HCT116 (cell line): ENCODE measurements around the gene PTX4. TPM values are rescaled to one million over a fixed set of nuclear protein-coding genes. Genes with fewer than 3 reads are reported as not detected.

Experiments used
- ATAC-seq: fragments of 200-7000 bp; cut with Tn5 transposase; 2 replicates; pipeline ENCODE4 v1.9.1; 2020; ENCODE audit warnings: mild to moderate bottlenecking, moderate library complexity
- BruUV-seq: library from RNA; stranded (reverse); fragments of 400-500 nt; replicated peaks from 2 replicates; lab custom pipeline; 2021; lab: Mats Ljungman, UMichigan
- CTCF ChIA-PET: fragments of 300-600 bp; sonication (Branson Sonifier 250); formaldehyde crosslinking; loops from one replicate; lab custom pipeline; 2021; ENCODE audit warnings: antibody characterized with exemption; lab: Charles Lee
- POLR2A ChIA-PET: fragments of 300-600, 350-600 bp; sonication (Branson Sonifier 250); formaldehyde crosslinking; loops from one replicate; lab custom pipeline; 2021; ENCODE audit warnings: antibody characterized with exemption; lab: Charles Lee
- RAD21 ChIA-PET, 2 experiments: fragments of 300-600 bp; sonication (Branson Sonifier 250); formaldehyde crosslinking; loops; one replicate each; lab custom pipeline; 2023; ENCODE audit warnings: low total read pairs in 2 of 2; ENCODE audit not compliant: uncharacterized antibody in 2 of 2, unreplicated experiment in 2 of 2, low non-redundant PET in 1 of 2; lab: Charles Lee
- DNase-seq: peaks from one replicate; pipeline ENCODE4 v3.0.0-alpha.2; 2010; ENCODE audit warnings: low read depth, low spot score
- H2AFZ ChIP-seq: fragments of 200-600 bp; shearing (Covaris generic), sonication (generic); 2 replicates; pipeline ENCODE4 v1.6.1; 2017; ENCODE audit warnings: low read depth, mixed run types, mixed read lengths, antibody characterized with exemption, low read length; ENCODE audit not compliant: poor library complexity, severe bottlenecking
- H3K27ac ChIP-seq: 2 replicates; pipeline ENCODE4 v1.5.1; 2012; ENCODE audit warnings: low read depth, low read length
- H3K27me3 ChIP-seq: fragments of 200-600 bp; sonication (generic); 2 replicates; pipeline ENCODE4 v1.6.1; 2016; ENCODE audit warnings: mixed run types, low read length, mixed read lengths; ENCODE audit not compliant: insufficient read depth
- H3K36me3 ChIP-seq, 2 experiments: fragments of 200-500 bp in 1 of 2; fragments of 200-600 bp in 1 of 2; sonication (Bioruptor generic) in 1 of 2; sonication (generic) in 1 of 2; 2 replicates each; pipeline versions ENCODE4 v1.5.1 to v1.6.1; 2014 to 2016; ENCODE audit warnings: low read length in 2 of 2, inconsistent platforms in 1 of 2, mixed read lengths in 1 of 2, mixed run types in 1 of 2; ENCODE audit not compliant: insufficient read depth in 2 of 2, control insufficient read depth in 1 of 2
- H3K4me1 ChIP-seq, 2 experiments: fragments of 200-600 bp in 1 of 2; sonication (generic) in 1 of 2; 2 replicates each; pipeline versions ENCODE4 v1.5.1 to v1.6.1; 2012 to 2017; ENCODE audit warnings: low read length in 2 of 2, inconsistent platforms in 1 of 2, mild to moderate bottlenecking in 1 of 2, mixed read lengths in 1 of 2, mixed run types in 1 of 2, moderate library complexity in 1 of 2; ENCODE audit not compliant: insufficient read depth in 2 of 2, control insufficient read depth in 1 of 2
- H3K4me2 ChIP-seq: fragments of 200-600 bp; sonication (generic); 2 replicates; pipeline ENCODE4 v1.6.1; 2017; ENCODE audit warnings: mixed run types, low read length, mixed read lengths
- H3K4me3 ChIP-seq, 2 experiments: fragments of 200-600 bp in 1 of 2; sonication (generic) in 1 of 2; replicated peaks in 1 of 2; 2 replicates each; pipeline ENCODE4 v1.5.1; 2011 to 2016; ENCODE audit warnings: low read length in 2 of 2, control low read depth in 1 of 2, low read depth in 1 of 2, mild to moderate bottlenecking in 1 of 2, mixed read lengths in 1 of 2, mixed run types in 1 of 2
- H3K79me2 ChIP-seq: fragments of 200-600 bp; sonication (generic); 2 replicates; pipeline ENCODE4 v1.6.1; 2017; ENCODE audit warnings: mild to moderate bottlenecking, mixed run types, low read length, moderate library complexity, mixed read lengths; ENCODE audit not compliant: insufficient read depth
- H3K9ac ChIP-seq: fragments of 200-600 bp; sonication (generic); 2 replicates; pipeline ENCODE4 v1.6.1; 2016; ENCODE audit warnings: low read length, mixed read lengths
- H3K9me2 ChIP-seq: fragments of 200-600 bp; sonication (generic), shearing (Covaris generic); 2 replicates; pipeline ENCODE4 v1.6.1; 2017; ENCODE audit warnings: mixed run types, mild to moderate bottlenecking, moderate library complexity; ENCODE audit not compliant: insufficient read depth
- H3K9me3 ChIP-seq, 2 experiments: fragments of 200-500 bp in 1 of 2; fragments of 200-600 bp in 1 of 2; sonication (Bioruptor generic) in 1 of 2; sonication (generic) in 1 of 2; 2 replicates each; pipeline ENCODE4 v1.6.1; 2014 to 2017; ENCODE audit warnings: low read length in 2 of 2, mixed read lengths in 2 of 2, inconsistent platforms in 1 of 2, low read depth in 1 of 2, mild to moderate bottlenecking in 1 of 2, mixed run types in 1 of 2, moderate library complexity in 1 of 2; ENCODE audit not compliant: control insufficient read depth in 1 of 2, insufficient read depth in 1 of 2
- H4K20me1 ChIP-seq: fragments of 200-600 bp; sonication (generic), shearing (Covaris generic); 2 replicates; pipeline ENCODE4 v1.6.1; 2017; ENCODE audit warnings: mixed run types, mild to moderate bottlenecking, moderate library complexity; ENCODE audit not compliant: insufficient read depth
- CBX3 ChIP-seq: IDR thresholded peaks from 2 replicates; pipeline ENCODE4 v1.6.1; 2012; ENCODE audit warnings: low read depth
- CEBPB ChIP-seq: IDR thresholded peaks from 2 replicates; pipeline ENCODE4 v1.6.1; 2012; ENCODE audit warnings: low read depth
- ELF1 ChIP-seq: IDR thresholded peaks from 2 replicates; pipeline ENCODE4 v1.6.1; 2012; ENCODE audit warnings: low read depth, borderline replicate concordance
- EZH2 ChIP-seq: fragments of 200-600 bp; sonication (generic); IDR thresholded peaks from 2 replicates; pipeline ENCODE4 v1.6.1; 2017; ENCODE audit warnings: antibody characterized with exemption, mixed run types
- SP1 ChIP-seq: IDR thresholded peaks from 2 replicates; pipeline ENCODE4 v1.6.1; 2012; ENCODE audit warnings: low read depth
- SRF ChIP-seq: IDR thresholded peaks from 2 replicates; pipeline ENCODE4 v1.6.1; 2012; ENCODE audit warnings: low read depth
- YY1 ChIP-seq: IDR thresholded peaks from 2 replicates; pipeline ENCODE4 v1.6.1; 2011; ENCODE audit warnings: low read length, low read depth, moderate library complexity, mild to moderate bottlenecking; ENCODE audit not compliant: insufficient replicate concordance; ENCODE audit errors: extremely low read depth
- ZNF274 ChIP-seq: fragments of 200-500 bp; sonication (Bioruptor generic); IDR thresholded peaks from 2 replicates; pipeline ENCODE4 v1.6.1; 2014; ENCODE audit warnings: mild to moderate bottlenecking, low read depth, low read length, inconsistent platforms
- intact Hi-C: fragments of 100-400 bp; cut with micrococcal nuclease; formaldehyde crosslinking; loops from 2 replicates; pipeline ENCODE4 v1.10.0; 2022
- total RNA-seq: library from RNA; stranded (reverse); gene quantifications from one replicate; pipeline ENCODE4 v1.2.1, GENCODE V29; 2021; ENCODE audit not compliant: unreplicated experiment
- TF ChIP-seq, protein P1 (sequence below): IDR thresholded peaks from 2 replicates; pipeline ENCODE4 v1.6.1; 2012
- TF ChIP-seq, protein P2 (sequence below): IDR thresholded peaks from 2 replicates; pipeline ENCODE4 v1.6.1; 2012
- TF ChIP-seq, protein P3 (sequence below): IDR thresholded peaks from 2 replicates; pipeline ENCODE4 v1.6.1; 2012; ENCODE audit warnings: low read depth
- TF ChIP-seq, protein P4 (sequence below): IDR thresholded peaks from 2 replicates; pipeline ENCODE4 v1.6.1; 2011; ENCODE audit warnings: mild to moderate bottlenecking, low read length, moderate library complexity; ENCODE audit not compliant: insufficient replicate concordance; ENCODE audit errors: extremely low read depth

PTX4 gene
- total RNA-seq, 1 experiment from 2014 or later, result not detected

DNA sequence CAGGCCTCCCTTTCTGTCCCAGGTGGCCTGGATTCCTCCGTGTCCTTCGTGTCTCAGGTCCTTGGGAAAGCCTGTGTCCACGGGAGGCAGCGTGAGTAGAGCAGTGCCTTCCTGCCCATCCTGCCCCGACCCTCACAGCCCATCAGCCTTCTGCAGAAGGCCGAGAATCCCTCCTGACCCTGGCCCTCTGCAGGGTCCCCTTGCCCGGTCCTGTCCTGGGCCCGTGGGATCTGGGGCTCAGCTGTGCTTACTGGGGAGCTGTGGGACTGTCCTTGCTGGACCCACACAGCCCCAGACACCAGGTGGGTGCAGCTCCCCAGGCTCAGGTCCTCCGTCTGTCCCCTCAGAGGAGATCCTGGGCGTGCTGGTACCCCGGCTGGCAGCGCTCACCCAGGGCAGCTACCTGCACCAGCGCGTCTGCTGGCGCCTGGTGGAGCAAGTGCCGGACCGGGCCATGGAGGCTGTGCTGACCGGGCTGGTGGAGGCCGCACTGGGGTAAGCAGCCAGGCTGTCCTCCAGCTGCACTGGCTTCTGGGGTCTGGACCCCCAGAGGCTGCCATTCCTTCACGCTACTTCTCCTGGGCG is 8.4 kb upstream of the PTX4 start:
- Histone ChIP-seq H3K27ac (no peak overlapping the region), H3K9me3 (no peaks in the 10 kb centered on the region), H3K9ac (no peak overlapping the region), H3K9me2 (no peaks in the 10 kb centered on the region), H3K79me2 (peaks cover 38% of the 10 kb centered on the region), H3K27me3 (no peaks in the 10 kb centered on the region), H3K36me3 (peaks cover 10 to 42% of the 10 kb centered on the region in 2 experiments; a peak in 3 of 4 replicates), H2AFZ (no peak overlapping the region), H3K4me2 (no peak overlapping the region), H3K4me1 (peaks cover 10 to 17% of the 10 kb centered on the region in 2 experiments), H4K20me1 (no peaks in the 10 kb centered on the region), H3K4me3 (no peak overlapping the region)
- ATAC-seq (no peak), DNase-seq (no peak)
- ChIA-PET RAD21 (interaction anchor here in 1 of 2 experiments (0.6 kb wide), 1 partner anchor 267 kb away, joined by 3 read pairs; no protein-coding TSS in a partner anchor), CTCF (no interaction called here), POLR2A (interaction anchor here (0.7 kb wide), 1 partner anchor 41 kb away, joined by 3 read pairs; no protein-coding TSS in a partner anchor)
- TF ChIP-seq, protein P1, sequence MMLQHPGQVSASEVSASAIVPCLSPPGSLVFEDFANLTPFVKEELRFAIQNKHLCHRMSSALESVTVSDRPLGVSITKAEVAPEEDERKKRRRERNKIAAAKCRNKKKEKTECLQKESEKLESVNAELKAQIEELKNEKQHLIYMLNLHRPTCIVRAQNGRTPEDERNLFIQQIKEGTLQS, result no peak
- TF ChIP-seq, protein P2, sequence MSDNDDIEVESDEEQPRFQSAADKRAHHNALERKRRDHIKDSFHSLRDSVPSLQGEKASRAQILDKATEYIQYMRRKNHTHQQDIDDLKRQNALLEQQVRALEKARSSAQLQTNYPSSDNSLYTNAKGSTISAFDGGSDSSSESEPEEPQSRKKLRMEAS, result no peak
- no peak for TF ChIP-seq ZNF274
- no peak for TF ChIP-seq CEBPB
- intact Hi-C loops, result no loop called here
- no TSS peak for BruUV-seq

DNA sequence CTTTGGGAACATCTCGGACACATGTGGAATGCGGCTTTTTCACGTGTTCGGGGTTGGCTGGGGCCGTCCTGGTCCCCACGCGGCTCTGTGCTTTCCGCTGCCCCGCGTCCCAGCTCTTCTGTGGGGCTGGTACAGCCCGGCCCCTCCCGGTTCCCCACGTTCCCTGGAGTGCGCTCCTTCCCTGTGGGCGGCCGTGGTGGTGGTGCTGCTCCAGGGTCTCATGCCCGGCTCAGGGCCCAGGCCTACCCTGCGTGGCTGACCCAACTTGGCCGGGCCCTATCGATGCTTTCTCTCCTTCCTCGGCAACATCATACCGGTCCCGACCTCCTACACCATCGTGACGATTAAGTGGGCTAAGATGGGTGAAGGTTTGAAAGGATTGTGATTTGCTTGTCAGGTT is 7.7 kb upstream of the PTX4 start:
- no peaks in the 10 kb centered on the region for H3K27me3 ChIP-seq
- H3K4me2 ChIP-seq, result no peak overlapping the region
- no peak overlapping the region for H3K4me3 ChIP-seq
- no peaks in the 10 kb centered on the region for H3K9me3 ChIP-seq
- ATAC-seq, result no peak
- TF ChIP-seq, protein P3, sequence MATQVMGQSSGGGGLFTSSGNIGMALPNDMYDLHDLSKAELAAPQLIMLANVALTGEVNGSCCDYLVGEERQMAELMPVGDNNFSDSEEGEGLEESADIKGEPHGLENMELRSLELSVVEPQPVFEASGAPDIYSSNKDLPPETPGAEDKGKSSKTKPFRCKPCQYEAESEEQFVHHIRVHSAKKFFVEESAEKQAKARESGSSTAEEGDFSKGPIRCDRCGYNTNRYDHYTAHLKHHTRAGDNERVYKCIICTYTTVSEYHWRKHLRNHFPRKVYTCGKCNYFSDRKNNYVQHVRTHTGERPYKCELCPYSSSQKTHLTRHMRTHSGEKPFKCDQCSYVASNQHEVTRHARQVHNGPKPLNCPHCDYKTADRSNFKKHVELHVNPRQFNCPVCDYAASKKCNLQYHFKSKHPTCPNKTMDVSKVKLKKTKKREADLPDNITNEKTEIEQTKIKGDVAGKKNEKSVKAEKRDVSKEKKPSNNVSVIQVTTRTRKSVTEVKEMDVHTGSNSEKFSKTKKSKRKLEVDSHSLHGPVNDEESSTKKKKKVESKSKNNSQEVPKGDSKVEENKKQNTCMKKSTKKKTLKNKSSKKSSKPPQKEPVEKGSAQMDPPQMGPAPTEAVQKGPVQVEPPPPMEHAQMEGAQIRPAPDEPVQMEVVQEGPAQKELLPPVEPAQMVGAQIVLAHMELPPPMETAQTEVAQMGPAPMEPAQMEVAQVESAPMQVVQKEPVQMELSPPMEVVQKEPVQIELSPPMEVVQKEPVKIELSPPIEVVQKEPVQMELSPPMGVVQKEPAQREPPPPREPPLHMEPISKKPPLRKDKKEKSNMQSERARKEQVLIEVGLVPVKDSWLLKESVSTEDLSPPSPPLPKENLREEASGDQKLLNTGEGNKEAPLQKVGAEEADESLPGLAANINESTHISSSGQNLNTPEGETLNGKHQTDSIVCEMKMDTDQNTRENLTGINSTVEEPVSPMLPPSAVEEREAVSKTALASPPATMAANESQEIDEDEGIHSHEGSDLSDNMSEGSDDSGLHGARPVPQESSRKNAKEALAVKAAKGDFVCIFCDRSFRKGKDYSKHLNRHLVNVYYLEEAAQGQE, result no peak
- TF ChIP-seq CEBPB (no peak), SRF (no peak), ELF1 (no peak), YY1 (no peak), SP1 (no peak), CBX3 (no peak), EZH2 (no peak)
- TF ChIP-seq, protein P1, result no peak
- TF ChIP-seq, protein P4, sequence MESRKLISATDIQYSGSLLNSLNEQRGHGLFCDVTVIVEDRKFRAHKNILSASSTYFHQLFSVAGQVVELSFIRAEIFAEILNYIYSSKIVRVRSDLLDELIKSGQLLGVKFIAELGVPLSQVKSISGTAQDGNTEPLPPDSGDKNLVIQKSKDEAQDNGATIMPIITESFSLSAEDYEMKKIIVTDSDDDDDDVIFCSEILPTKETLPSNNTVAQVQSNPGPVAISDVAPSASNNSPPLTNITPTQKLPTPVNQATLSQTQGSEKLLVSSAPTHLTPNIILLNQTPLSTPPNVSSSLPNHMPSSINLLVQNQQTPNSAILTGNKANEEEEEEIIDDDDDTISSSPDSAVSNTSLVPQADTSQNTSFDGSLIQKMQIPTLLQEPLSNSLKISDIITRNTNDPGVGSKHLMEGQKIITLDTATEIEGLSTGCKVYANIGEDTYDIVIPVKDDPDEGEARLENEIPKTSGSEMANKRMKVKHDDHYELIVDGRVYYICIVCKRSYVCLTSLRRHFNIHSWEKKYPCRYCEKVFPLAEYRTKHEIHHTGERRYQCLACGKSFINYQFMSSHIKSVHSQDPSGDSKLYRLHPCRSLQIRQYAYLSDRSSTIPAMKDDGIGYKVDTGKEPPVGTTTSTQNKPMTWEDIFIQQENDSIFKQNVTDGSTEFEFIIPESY, result no peak
- TF ChIP-seq, protein P2, result no peak
- intact Hi-C loops, result no loop called here
- RAD21 ChIA-PET, result no interaction called here
- peaks cover 38% of the 10 kb centered on the region for H3K79me2 ChIP-seq
- CTCF ChIA-PET, result no interaction called here
- H3K36me3 ChIP-seq, result peaks cover 6 to 37% of the 10 kb centered on the region in 2 experiments; a peak in 3 of 4 replicates
- POLR2A ChIA-PET, result no interaction called here
- no peak overlapping the region for H2AFZ ChIP-seq
- no peak overlapping the region for H3K27ac ChIP-seq
- H3K9ac ChIP-seq, result no peak overlapping the region
- H3K4me1 ChIP-seq, result peaks cover 10 to 17% of the 10 kb centered on the region in 2 experiments
- no TSS peak for BruUV-seq
- no peaks in the 10 kb centered on the region for H4K20me1 ChIP-seq
- H3K9me2 ChIP-seq, result no peaks in the 10 kb centered on the region
- DNase-seq, result no peak
